GM19193 (cell line): ENCODE measurements around the gene ZBTB4.

Experiments
- POLR2A ChIP-seq: IDR thresholded peaks from 4 replicates; pipeline ENCODE4 v1.6.1; 2011; ENCODE audit not compliant: insufficient read depth, insufficient read length; ENCODE audit errors: extremely low read depth

ZBTB4 gene

DNA sequence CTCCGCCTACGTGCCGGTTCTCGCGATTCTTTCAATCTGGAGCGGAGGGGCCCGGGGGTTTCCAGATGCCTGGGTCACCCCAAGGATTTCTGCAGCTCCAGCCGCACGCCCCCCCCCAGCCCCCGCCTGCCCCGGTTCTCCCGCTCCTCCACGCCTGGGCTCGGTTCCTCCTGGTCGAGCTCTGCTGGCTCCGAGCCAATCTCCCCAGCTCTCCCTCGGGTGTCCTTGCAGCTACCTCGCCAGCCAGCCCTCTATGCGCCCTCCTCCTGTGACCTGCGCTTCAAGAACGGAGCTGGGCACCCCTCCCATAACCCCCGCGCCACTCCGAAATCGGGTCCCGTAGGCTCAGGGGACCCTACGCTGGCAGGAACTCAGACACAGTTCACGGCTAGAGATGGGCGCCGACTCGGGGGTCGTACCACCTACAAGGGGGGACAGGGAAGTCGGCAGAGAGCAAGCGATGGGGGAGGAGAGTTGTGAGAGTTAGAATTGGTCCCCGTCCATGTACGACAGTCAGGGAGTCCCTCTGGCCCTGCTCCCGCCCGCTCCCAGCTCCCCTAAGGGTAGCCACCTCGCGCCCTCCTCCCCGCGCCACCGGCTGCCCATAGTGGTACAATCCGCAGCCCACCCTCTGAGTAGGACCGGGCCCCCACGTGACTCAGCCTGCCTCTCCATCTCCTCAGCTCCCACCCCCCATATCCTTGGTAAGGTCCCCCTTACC lies 39.2 kb downstream of the ZBTB4 start:
- no peak for TF ChIP-seq POLR2A

DNA sequence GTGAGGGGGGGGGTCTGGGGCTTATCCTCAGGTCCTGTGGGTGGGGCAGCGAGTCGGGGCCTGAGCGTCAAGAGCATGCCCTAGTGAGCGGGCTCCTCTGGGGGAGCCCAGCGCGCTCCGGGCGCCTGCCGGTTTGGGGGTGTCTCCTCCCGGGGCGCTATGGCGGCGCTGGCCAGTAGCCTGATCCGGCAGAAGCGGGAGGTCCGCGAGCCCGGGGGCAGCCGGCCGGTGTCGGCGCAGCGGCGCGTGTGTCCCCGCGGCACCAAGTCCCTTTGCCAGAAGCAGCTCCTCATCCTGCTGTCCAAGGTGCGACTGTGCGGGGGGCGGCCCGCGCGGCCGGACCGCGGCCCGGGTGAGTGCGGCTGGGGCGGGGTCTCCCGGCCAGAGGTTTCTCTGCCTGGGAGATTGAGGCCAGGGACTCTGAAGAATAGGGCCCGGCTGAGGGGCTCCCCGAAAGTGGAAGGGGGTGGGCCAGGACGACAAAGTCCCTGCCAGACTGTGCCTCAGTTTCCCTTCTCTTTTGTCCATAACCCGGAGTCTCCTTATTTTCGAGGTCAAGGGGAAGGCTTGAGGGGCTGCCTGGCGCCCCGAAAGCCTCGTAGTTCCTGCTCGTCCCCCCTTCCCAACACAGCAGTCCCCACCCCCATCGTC lies 39.8 kb downstream of the ZBTB4 start, which contains the start of gene FGF11:
Gene FGF11 (plus strand): TSS at position 51 of the 651 bp plus-strand sequence. CDS start 109 bp downstream, at position 160.
- TF ChIP-seq POLR2A, result no peak

DNA sequence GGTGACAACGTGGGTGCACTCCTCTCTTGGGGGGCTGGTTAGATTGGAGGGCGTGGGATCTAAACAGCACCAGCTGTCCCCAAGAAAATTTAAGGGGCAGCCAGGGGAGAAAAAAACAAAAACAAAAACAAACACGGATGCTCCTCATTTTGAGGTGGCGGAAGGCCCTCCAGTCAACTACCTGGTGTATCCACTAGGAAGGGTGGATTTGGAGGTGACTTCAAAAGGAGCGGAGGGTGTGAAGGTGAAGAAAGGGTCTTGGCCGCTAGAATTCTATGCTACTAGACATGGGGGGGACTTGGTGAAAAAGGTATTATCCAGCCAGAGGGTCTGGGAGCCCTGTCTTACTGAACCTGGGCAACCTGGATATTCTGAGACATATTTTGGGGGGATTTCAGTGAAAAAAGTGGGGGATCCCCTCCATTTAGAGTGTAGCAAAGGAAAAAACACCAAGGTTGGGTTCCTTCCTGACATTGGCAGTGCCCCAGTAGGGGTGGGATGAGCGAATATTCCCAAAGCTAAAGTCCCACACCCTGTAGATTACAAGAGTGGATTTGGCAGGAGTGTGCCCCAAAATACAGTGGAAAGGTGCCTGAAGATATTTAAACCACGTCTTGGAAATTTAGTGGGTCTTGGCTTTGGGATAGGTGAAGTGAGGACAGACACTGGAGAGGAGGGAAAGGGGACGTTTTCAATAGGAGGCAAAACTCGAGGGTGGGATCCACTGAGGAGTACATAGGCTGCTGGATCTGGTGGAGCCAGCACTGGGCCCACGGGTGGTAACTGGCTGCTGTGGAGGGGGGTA lies 40.6 kb downstream of the ZBTB4 start:
- no peak for TF ChIP-seq POLR2A

DNA sequence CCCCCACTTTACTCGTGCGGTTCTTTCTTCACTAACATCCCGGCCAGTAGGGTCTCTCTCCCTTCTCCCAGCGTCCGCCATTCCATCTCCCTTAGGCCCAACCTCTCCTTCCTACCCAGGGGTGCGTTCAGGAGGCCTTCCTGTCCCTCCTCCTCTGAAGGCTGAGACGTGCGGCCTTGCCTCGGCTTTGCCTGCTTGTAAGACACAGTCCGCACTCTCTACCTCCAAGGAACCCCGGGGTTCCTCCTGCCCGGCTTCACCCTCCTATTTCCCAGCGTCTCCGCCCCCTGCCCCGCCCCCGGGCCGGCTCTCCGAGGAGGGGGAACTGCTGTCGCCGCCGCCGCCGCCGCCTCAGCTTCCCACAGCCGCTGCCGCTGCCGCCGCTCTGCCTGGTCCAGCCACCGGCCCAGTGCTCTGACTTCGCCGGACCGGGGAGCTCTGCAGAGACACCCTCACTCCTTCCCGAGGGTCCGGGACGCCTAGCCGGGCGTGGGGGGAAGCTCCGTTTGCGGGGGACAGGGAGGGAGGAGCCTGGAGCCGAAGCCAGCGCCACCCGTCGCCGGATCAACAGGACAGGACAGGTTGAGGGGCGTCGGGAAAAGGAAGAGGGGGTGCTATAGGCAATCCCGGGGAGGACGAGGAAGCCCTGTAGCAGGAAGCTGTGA lies 41.3 kb downstream of the ZBTB4 start:
- TF ChIP-seq POLR2A, result no peak

DNA sequence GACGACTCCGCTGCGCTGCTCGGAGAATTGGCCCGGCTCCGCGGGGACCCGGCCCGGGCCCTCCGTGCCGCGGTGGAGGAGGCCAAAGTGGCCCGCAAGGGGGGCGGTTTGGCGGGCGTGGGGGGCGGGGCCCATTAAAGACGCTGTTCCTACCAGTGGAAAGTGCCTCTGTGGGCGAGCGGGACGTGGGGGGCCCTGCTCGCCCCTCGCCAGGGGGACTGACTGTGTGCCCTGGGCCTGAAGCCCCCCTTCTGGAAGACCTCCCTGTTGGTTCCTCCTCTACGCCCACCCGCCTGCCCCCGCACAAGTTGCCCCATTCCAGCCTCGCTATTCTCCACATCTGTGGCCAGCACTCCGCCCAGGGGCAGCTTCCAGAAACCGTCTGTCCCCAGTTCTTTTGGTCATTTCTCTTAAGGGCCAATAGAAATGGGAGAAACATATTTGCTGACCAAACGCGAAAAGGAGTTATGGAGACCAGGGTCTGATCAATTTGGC lies 42.0 kb downstream of the ZBTB4 start:
- TF ChIP-seq POLR2A, result no peak

DNA sequence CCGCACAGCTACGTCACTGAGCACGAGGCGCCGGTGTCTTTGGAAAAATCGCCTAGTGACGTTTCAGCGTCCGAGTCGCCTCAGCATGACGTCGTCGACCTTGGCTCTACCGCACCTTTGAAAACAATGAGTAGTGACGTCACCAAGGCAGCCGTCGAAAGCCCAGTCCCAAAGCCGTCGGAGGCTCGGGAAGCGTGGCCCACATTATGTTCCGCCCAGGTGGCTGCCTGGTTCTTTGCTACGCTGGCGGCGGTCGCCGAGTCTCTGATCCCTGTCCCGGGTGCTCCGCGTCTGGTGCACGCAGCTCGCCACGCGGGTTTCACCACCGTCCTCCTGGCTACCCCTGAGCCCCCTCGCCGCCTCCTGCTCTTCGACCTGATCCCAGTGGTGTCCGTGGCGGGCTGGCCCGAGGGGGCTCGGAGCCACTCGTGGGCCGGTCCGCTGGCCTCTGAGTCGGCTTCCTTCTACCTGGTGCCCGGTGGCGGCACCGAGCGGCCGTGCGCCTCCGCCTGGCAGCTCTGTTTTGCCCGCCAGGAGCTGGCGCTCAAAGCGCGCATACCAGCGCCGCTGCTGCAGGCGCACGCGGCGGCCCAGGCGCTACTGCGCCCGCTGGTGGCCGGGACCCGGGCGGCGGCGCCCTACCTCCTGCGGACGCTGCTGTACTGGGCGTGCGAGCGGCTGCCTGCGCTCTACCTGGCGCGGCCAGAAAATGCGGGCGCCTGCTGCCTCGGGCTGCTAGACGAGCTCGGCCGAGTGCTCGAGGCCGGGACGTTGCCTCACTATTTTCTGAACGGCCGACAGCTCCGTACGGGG lies 42.7 kb downstream of the ZBTB4 start:
- no peak for TF ChIP-seq POLR2A

DNA sequence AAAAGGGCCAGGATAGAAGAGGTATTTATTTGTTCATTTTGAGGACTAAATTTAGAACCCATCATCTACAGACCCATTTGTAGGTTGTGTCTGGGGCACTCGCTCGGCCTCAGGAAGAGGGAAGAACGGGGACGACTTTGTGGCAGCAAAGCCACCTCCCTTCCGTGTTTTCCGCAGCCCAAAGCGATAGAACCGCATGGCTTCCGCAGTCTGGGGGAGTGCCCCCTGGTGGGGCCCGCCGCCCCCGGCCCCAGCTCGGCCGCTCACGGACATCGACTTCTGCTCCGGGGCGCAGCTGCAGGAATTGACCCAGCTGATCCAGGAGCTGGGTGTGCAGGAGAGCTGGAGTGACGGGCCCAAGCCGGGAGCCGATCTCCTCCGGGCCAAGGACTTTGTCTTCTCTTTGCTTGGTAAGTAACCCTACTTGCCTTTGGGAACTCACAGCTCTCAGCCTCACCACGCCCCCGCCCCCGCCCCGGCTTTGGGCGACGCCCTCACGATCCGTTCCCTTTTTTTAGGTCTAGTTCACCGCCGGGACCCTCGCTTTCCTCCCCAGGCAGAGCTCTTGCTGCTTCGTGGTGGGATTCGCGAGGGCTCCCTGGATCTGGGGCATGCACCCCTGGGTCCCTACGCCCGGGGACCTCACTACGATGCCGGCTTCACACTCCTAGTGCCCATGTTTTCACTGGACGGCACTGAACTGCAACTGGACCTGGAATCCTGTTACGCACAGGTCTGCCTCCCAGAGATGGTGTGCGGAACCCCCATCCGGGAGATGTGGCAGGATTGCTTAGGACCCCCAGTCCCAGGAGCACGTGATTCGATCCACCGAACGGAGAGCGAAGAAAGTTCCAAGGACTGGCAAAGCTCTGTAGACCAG lies 43.5 kb downstream of the ZBTB4 start:
- no peak for TF ChIP-seq POLR2A

DNA sequence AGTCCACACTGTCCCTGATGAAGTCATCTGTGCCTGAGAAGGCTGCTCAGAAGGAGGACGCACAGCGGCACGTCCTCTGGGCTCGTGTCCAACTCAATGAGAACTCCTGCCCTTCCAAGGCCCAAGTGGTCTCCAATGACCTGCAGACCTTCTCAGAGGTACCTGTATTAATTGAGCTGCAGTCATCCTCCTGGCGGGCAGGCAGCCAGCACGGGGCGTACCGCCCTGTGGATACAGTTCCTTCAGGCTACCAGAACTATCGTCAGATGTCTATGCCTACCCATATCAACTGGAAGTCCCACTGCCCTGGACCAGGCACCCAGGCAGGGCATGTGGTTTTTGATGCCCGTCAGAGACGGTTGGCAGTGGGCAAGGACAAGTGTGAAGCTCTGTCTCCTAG lies 47.1 kb downstream of the ZBTB4 start:
- no peak for TF ChIP-seq POLR2A

DNA sequence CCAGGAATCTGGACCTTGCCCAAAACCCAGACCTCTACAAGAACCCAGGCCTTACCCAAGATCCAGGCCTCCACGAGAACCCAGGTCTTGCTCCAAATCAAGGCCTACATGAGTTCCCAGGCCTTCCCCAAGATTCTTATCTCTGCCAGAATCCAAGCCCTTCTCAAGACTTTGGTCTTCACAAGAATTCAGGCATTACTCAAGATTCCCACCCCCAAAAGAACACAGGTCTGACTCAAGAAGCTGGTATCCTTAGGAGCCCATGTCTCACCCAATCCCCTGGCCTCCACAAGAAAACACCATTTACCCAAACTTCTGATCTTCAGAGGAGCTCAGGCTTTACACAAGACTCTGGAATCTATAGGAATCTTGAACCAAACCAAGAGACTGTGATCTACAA lies 48.2 kb downstream of the ZBTB4 start:
- TF ChIP-seq POLR2A, result no peak

DNA sequence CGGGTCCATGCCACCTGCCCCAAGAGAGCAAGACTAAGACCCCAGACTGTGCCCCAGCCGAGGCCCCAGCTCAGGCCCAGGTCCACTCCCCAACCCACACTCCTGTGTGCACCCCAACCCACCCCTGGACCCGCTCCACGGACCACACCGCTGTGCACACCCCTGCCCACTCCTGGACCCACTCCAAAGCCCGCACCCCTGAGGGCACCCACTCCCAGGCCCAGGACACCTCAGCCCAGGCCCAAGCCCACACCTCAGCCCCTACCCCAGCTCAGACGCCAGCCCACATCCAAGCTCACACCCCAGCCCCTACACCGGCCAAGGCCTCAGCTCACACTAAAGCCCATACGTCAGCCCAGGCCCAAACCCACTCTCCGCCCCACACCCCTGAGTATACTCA lies 49.7 kb downstream of the ZBTB4 start:
- no peak for TF ChIP-seq POLR2A

DNA sequence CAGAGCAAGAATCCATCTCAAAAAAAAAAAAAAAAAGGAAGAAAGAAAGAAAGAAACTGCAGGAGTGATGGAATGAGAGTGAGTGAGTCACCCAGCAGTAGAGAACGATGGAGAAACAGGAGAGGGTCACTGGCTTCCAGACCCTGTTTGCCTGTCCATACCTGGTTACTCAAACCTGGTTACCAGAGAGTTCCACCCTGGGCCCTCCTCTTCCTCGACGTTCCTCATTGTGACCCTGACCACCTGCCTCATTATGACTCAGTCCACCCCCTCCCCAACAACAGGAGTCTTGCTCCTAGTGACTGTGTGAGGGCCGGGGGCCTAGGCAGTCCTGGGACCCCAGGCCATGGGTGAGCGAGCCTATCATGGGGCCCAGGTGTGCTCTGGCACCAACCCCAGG lies 50.9 kb downstream of the ZBTB4 start, which contains the start of gene SPEM3:
Gene SPEM3 (plus strand): TSS at position 301 of the 400 bp plus-strand sequence. CDS start 46 bp downstream, at position 347.
- no peak for TF ChIP-seq POLR2A

DNA sequence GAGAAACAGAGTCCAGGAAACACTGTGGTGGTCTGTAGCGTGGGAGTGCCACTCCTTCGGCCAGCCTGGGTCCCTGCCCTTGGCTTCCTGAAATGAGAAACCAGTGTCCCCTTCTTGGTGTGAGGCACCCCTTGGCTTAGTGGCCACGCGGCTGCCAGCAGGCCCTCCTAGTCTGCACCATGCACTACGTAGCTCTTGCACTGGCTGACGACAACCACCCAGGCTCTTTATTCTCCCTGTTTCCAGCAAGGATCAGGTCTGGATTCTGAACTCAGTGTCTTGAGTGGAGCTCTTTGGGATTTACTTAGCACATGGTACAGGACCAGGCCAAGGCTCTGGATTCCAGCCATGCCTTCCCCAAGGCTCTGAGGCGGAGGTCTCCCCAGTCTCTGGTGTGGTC lies 51.9 kb downstream of the ZBTB4 start:
- TF ChIP-seq POLR2A, result no peak

DNA sequence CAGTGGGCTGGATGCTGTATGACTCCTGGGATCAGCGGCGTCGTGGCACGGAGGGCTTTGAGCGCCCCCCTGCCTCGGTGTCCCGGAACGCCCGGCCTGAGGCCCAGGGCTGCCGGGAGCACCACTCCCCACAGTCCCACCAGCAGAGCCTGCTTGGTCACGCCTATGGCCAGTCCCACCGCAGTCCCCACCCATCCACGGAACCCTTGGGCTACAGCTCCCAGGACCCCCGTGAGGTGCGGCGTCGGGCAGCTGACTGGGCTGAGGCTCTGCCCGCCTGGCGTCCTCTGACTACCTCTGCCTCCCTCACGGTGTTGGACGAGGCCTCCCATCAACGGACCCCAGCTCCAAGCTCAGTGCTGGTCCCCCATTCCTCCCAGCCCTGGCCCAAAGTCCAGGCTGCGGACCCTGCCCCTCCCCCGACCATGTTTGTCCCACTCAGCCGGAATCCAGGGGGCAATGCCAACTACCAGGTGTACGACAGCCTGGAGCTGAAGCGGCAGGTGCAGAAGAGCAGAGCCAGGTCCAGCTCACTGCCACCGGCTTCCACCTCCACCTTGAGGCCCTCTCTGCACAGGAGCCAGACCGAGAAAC lies 52.4 kb downstream of the ZBTB4 start:
- no peak for TF ChIP-seq POLR2A
